Transverse colon (tissue), 4 donors: ENCODE measurements around the gene ANKMY2. TPM values are rescaled to one million over a fixed set of nuclear protein-coding genes. Genes with fewer than 3 reads are reported as not detected.

Experiments used
- DNase-seq: peaks from one replicate; pipeline ENCODE4 v3.0.0-alpha.2; 2019
- H3K27ac ChIP-seq, 4 donors: fragments of 200-600 bp; sonication (generic); 2 replicates each; pipeline ENCODE4 v1.5.1; 2016 to 2018; ENCODE audit warnings: inconsistent platforms in 4 of 4
- H3K27me3 ChIP-seq: fragments of 200-600 bp; sonication (generic); 2 replicates; pipeline ENCODE4 v1.5.1; 2017; ENCODE audit warnings: inconsistent platforms
- H3K36me3 ChIP-seq, 4 donors: fragments of 200-600 bp; sonication (generic); 2 replicates each; pipeline ENCODE4 v1.5.1; 2017 to 2019; ENCODE audit warnings: inconsistent platforms in 4 of 4
- H3K4me1 ChIP-seq, 4 donors: fragments of 200-600 bp; sonication (generic); 2 replicates each; pipeline ENCODE4 v1.5.1; 2017 to 2020; ENCODE audit warnings: inconsistent platforms in 4 of 4
- H3K4me3 ChIP-seq, 4 donors: fragments of 200-600 bp; sonication (generic); 1 replicate in 1 of 4; 2 replicates in 3 of 4; pipeline versions ENCODE4 v1.5.1 to v1.6.1; 2017 to 2019; ENCODE audit warnings: inconsistent platforms in 4 of 4
- H3K9me3 ChIP-seq, 2 donors: fragments of 200-600 bp; sonication (generic); 2 replicates each; pipeline ENCODE4 v1.5.1; 2017 to 2019; ENCODE audit warnings: inconsistent platforms in 2 of 2
- CTCF ChIP-seq, 5 experiments: fragments of 200-600 bp in 3 of 5; fragments of 450-650 bp in 2 of 5; sonication (generic) in 3 of 5; IDR thresholded peaks; 1 replicate in 2 of 5; 2 replicates in 3 of 5; pipeline ENCODE4 v1.5.1; 2016 to 2017; ENCODE audit warnings: antibody characterized with exemption in 5 of 5, inconsistent platforms in 3 of 5, mild to moderate bottlenecking in 2 of 5, moderate library complexity in 1 of 5
- EP300 ChIP-seq: sonication (generic); formaldehyde crosslinking; IDR thresholded peaks from one replicate; pipeline ENCODE4 v1.6.1; 2017; ENCODE audit warnings: antibody characterized with exemption, low read depth
- POLR2A ChIP-seq: fragments of 450-650 bp; IDR thresholded peaks from one replicate; pipeline ENCODE4 v1.6.1; 2016; ENCODE audit warnings: antibody characterized with exemption, mild to moderate bottlenecking, moderate library complexity
- POLR2AphosphoS5 ChIP-seq, 3 donors: sonication (generic); formaldehyde crosslinking; IDR thresholded peaks; one replicate each; pipeline ENCODE4 v1.6.1; 2016; ENCODE audit warnings: antibody characterized with exemption in 3 of 3
- WGBS, 2 donors: methylation state at CpG; one replicate each; pipeline ENCODE4 v1.1.5; 2018; ENCODE audit warnings: low coverage in 1 of 2; 5-methylcytosine and 5-hydroxymethylcytosine counted together
- in situ Hi-C, 4 donors: fragments of 200-750 bp; cut with MboI; loops; one replicate each; pipeline versions ENCODE4 v1.15.0 to v1.15.1; 2017; ENCODE audit warnings: low sequenced_read_pairs in 3 of 4, low pct_ligation_motif_present in 1 of 4, low pct_unique_long_range_greater_than_20kb in 1 of 4
- intact Hi-C: fragments of 100-400 bp; cut with DNase I; formaldehyde crosslinking; loops from one replicate; pipeline ENCODE4 v1.15.1; 2023; ENCODE audit warnings: low total_unique reads
- total RNA-seq, 4 donors: library from RNA; depleted of rRNA; stranded (reverse); fragments of >200 nt; gene quantifications; one replicate each; pipeline ENCODE4 v1.1.0, GENCODE V29; 2016

The ANKMY2 gene
- total RNA-seq, 4 donors from 2014 or later: 0.75 to 22.5 (median 12.0) TPM

GRCh38 chr7:16579216-16579615, 66.3 kb downstream of the ANKMY2 start:
- WGBS, 2 donors: 86 to 87% methylated on average over 8 of the region's 8 CpGs
- intact Hi-C loops (no loop called here), in situ Hi-C loops (no loop called here)
- H3K4me3 ChIP-seq: no peak overlapping the region
- no peaks in the 10 kb centered on the region for H3K4me1 ChIP-seq
- no peak for TF ChIP-seq CTCF (IDR thresholded peaks at IDR 0.05)
- no peak for DNase-seq
- H3K9me3 ChIP-seq: no peaks in the 10 kb centered on the region
- no peak overlapping the region for H3K27ac ChIP-seq
- H3K36me3 ChIP-seq: no peaks in the 10 kb centered on the region
- no peaks in the 10 kb centered on the region for H3K27me3 ChIP-seq

GRCh38 chr7:16571941-16572340, 73.6 kb downstream of the ANKMY2 start:
- in situ Hi-C loops: loop anchor here in 2 of 4 donors (25.0 kb wide), 2 partner anchors 135 to 485 kb away; no protein-coding TSS in a partner anchor
- DNase-seq: no peak

GRCh38 chr7:16564909-16565426, 80.6 kb downstream of the ANKMY2 start:
- H3K4me3 ChIP-seq: no peak overlapping the region
- H3K27me3 ChIP-seq: no peaks in the 10 kb centered on the region
- intact Hi-C loops: loop anchor here (1.0 kb wide), 1 partner anchor 487 kb away; no protein-coding TSS in a partner anchor
- no peaks in the 10 kb centered on the region for H3K36me3 ChIP-seq
- 32 to 33% methylated on average over 13 of the region's 13 CpGs for WGBS, 2 donors
- no peak for DNase-seq
- H3K9me3 ChIP-seq: no peaks in the 10 kb centered on the region
- TF ChIP-seq EP300 (no peak), POLR2AphosphoS5 (IDR thresholded peaks at IDR 0.05) (no peak), CTCF (IDR thresholded peaks at IDR 0.05) (peak; percentile 72 to 81 (median 74)), POLR2A (no peak)
- H3K4me1 ChIP-seq: peaks cover 0 to 7% (median 0%) of the 10 kb centered on the region in 4 donors
- no peak overlapping the region for H3K27ac ChIP-seq
- in situ Hi-C loops: loop anchor here (5.0 to 25.0 kb wide), 5 partner anchors 128 to 488 kb away; no protein-coding TSS in a partner anchor

More at GRCh38 chr7:16571941-16572340, 73.6 kb downstream of the ANKMY2 start:
- no peaks in the 10 kb centered on the region for H3K27me3 ChIP-seq
- H3K27ac ChIP-seq: no peak overlapping the region
- TF ChIP-seq POLR2A: no peak
- no peak for TF ChIP-seq POLR2AphosphoS5 (IDR thresholded peaks at IDR 0.05)
- TF ChIP-seq CTCF (IDR thresholded peaks at IDR 0.05): no peak
- TF ChIP-seq EP300: no peak
- intact Hi-C loops: no loop called here
- no peak overlapping the region for H3K4me3 ChIP-seq
- H3K9me3 ChIP-seq: no peaks in the 10 kb centered on the region
- 84% methylated on average over 4 of the region's 4 CpGs; no CpG with 5 or more reads in 1 of the 2 donors for WGBS, 2 donors
- no peaks in the 10 kb centered on the region for H3K4me1 ChIP-seq
- no peaks in the 10 kb centered on the region for H3K36me3 ChIP-seq

- TF ChIP-seq POLR2A (no peak), POLR2AphosphoS5 (IDR thresholded peaks at IDR 0.05) (no peak), CTCF (IDR thresholded peaks at IDR 0.05) (no peak), EP300 (no peak)
- in situ Hi-C loops: loop anchor here in 3 of 4 donors (10.0 to 25.0 kb wide), 4 partner anchors 127 to 479 kb away; no protein-coding TSS in a partner anchor
- intact Hi-C loops: no loop called here
These were observed 81.6 kb downstream of the ANKMY2 start for GRCh38 chr7:16564023-16564380.

More at GRCh38 chr7:16564023-16564380, 81.6 kb downstream of the ANKMY2 start:
- no peak for DNase-seq
- Histone ChIP-seq H3K27me3 (no peaks in the 10 kb centered on the region), H3K9me3 (no peaks in the 10 kb centered on the region), H3K4me3 (no peak overlapping the region), H3K4me1 (peaks cover 0 to 7% (median 0%) of the 10 kb centered on the region in 4 donors), H3K36me3 (no peaks in the 10 kb centered on the region), H3K27ac (no peak overlapping the region)
- 77 to 80% methylated on average over 3 to 4 of the region's 4 CpGs for WGBS, 2 donors
